SK-N-SH treated with all-trans-retinoic acid at 6 μM for 48 hours (cell line): Measurements from ENCODE around the gene C5orf47.

Source experiments
- BACH2 ChIP-seq: fragments of 250-450 bp; sonication (Bioruptor Pico); IDR thresholded peaks from 2 replicates; pipeline ENCODE4 v1.9.0; 2021; ENCODE audit warnings: mild to moderate bottlenecking, borderline replicate concordance
- CSDC2 ChIP-seq: fragments of 250-450 bp; sonication (Bioruptor Pico); IDR thresholded peaks from 2 replicates; pipeline ENCODE4 v1.5.0; 2020; ENCODE audit warnings: mild to moderate bottlenecking, moderate library complexity
- ISL1 ChIP-seq: fragments of 250-450 bp; sonication (Bioruptor Pico); IDR thresholded peaks from 2 replicates; pipeline ENCODE4 v2.1.2; 2022; ENCODE audit warnings: mild to moderate bottlenecking, moderate library complexity
- TCF4 ChIP-seq: fragments of 250-450 bp; sonication (Bioruptor Pico); IDR thresholded peaks from 2 replicates; pipeline ENCODE4 v1.8.0; 2021; ENCODE audit warnings: mild to moderate bottlenecking, moderate library complexity, borderline replicate concordance
- TOX ChIP-seq: fragments of 250-450 bp; sonication (Bioruptor Pico); IDR thresholded peaks from 2 replicates; pipeline ENCODE4 v1.8.0; 2021; ENCODE audit warnings: mild to moderate bottlenecking, moderate library complexity, borderline replicate concordance
- ZC3H10 ChIP-seq: fragments of 250-450 bp; sonication (Bioruptor Pico); IDR thresholded peaks from 2 replicates; pipeline ENCODE4 v1.5.1; 2021; ENCODE audit warnings: mild to moderate bottlenecking, moderate library complexity
- ZFP30 ChIP-seq: fragments of 450-650 bp; formaldehyde crosslinking; IDR thresholded peaks from 2 replicates; pipeline ENCODE4 v1.5.0; 2022; ENCODE audit warnings: mild to moderate bottlenecking, moderate library complexity
- ZNF565 ChIP-seq: fragments of 450-650 bp; formaldehyde crosslinking; conservative IDR thresholded peaks from 2 replicates; pipeline ENCODE4 v1.5.0; 2020; ENCODE audit warnings: low read depth, mild to moderate bottlenecking, moderate library complexity
- ZNF8 ChIP-seq: fragments of 450-650 bp; formaldehyde crosslinking; IDR thresholded peaks from 2 replicates; pipeline ENCODE4 v1.5.0; 2020; ENCODE audit warnings: mild to moderate bottlenecking, moderate library complexity
- TF ChIP-seq, protein P1 (sequence below): fragments of 250-450 bp; sonication (Bioruptor Pico); IDR thresholded peaks from 2 replicates; pipeline ENCODE4 v1.8.0; 2020; ENCODE audit warnings: mild to moderate bottlenecking, moderate library complexity, borderline replicate concordance
- TF ChIP-seq, protein P2 (sequence below): fragments of 250-450 bp; sonication (Bioruptor Pico); IDR thresholded peaks from 2 replicates; pipeline ENCODE4 v1.5.0; 2020; ENCODE audit warnings: mild to moderate bottlenecking, moderate library complexity
- TF ChIP-seq, protein P3 (sequence below): fragments of 250-450 bp; sonication (Bioruptor Pico); IDR thresholded peaks from 2 replicates; pipeline ENCODE4 v1.5.1; 2021; ENCODE audit warnings: mild to moderate bottlenecking, moderate library complexity
- TF ChIP-seq, protein P4 (sequence below): fragments of 250-450 bp; sonication (Bioruptor Pico); IDR thresholded peaks from 2 replicates; pipeline ENCODE4 v1.8.0; 2021; ENCODE audit warnings: low read depth, mild to moderate bottlenecking, moderate library complexity, borderline replicate concordance
- TF ChIP-seq, protein P5 (sequence below): fragments of 250-450 bp; sonication (Bioruptor Pico); IDR thresholded peaks from 2 replicates; pipeline ENCODE4 v1.5.1; 2020; ENCODE audit warnings: low read depth, mild to moderate bottlenecking, moderate library complexity

DNA sequence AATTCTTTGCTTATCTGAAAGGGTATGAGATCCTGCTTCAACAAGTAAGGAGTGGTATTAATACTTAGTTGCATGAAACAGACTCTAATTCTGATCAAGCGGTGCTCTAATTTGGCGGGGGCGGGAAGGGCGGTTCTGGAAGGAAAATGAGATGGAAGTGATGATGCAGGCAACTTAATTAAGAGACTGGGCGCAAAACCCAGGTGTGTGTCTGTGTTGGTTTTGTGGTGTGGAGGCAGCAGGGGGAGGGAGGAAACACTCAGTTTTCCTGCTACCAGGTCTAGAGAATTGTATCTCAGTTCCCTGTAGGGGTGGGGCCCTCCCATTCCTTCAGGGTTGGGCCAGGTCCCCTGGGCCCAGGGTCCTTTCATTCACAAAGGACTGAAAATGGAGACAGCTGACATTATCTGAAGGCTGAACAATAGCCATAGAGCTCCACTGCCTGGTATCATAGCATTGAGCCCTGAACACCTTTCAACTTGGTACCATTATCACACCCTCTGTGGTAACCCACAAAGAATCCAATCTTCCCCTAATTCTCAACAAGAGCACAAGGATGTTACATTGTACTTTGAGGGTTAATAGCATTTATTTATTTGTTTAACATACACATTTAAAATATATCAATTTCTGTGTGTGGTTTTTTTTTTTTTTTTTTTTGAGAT lies 17.2 kb upstream of the C5orf47 start:
- TF ChIP-seq ZC3H10 (no peak), ZFP30 (CRISPR knock-in tag) (no peak), TOX (CRISPR knock-in tag) (no peak), BACH2 (CRISPR knock-in tag) (no peak), ISL1 (CRISPR knock-in tag) (no peak), ZNF565 (CRISPR knock-in tag) (no peak), CSDC2 (no peak), TCF4 (CRISPR knock-in tag) (no peak), ZNF8 (CRISPR knock-in tag) (no peak)
- TF ChIP-seq, protein P1, sequence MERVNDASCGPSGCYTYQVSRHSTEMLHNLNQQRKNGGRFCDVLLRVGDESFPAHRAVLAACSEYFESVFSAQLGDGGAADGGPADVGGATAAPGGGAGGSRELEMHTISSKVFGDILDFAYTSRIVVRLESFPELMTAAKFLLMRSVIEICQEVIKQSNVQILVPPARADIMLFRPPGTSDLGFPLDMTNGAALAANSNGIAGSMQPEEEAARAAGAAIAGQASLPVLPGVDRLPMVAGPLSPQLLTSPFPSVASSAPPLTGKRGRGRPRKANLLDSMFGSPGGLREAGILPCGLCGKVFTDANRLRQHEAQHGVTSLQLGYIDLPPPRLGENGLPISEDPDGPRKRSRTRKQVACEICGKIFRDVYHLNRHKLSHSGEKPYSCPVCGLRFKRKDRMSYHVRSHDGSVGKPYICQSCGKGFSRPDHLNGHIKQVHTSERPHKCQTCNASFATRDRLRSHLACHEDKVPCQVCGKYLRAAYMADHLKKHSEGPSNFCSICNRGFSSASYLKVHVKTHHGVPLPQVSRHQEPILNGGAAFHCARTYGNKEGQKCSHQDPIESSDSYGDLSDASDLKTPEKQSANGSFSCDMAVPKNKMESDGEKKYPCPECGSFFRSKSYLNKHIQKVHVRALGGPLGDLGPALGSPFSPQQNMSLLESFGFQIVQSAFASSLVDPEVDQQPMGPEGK (CRISPR knock-in tag): no peak
- TF ChIP-seq, protein P2, sequence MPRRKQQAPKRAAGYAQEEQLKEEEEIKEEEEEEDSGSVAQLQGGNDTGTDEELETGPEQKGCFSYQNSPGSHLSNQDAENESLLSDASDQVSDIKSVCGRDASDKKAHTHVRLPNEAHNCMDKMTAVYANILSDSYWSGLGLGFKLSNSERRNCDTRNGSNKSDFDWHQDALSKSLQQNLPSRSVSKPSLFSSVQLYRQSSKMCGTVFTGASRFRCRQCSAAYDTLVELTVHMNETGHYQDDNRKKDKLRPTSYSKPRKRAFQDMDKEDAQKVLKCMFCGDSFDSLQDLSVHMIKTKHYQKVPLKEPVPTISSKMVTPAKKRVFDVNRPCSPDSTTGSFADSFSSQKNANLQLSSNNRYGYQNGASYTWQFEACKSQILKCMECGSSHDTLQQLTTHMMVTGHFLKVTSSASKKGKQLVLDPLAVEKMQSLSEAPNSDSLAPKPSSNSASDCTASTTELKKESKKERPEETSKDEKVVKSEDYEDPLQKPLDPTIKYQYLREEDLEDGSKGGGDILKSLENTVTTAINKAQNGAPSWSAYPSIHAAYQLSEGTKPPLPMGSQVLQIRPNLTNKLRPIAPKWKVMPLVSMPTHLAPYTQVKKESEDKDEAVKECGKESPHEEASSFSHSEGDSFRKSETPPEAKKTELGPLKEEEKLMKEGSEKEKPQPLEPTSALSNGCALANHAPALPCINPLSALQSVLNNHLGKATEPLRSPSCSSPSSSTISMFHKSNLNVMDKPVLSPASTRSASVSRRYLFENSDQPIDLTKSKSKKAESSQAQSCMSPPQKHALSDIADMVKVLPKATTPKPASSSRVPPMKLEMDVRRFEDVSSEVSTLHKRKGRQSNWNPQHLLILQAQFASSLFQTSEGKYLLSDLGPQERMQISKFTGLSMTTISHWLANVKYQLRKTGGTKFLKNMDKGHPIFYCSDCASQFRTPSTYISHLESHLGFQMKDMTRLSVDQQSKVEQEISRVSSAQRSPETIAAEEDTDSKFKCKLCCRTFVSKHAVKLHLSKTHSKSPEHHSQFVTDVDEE: no peak
- TF ChIP-seq, protein P3, sequence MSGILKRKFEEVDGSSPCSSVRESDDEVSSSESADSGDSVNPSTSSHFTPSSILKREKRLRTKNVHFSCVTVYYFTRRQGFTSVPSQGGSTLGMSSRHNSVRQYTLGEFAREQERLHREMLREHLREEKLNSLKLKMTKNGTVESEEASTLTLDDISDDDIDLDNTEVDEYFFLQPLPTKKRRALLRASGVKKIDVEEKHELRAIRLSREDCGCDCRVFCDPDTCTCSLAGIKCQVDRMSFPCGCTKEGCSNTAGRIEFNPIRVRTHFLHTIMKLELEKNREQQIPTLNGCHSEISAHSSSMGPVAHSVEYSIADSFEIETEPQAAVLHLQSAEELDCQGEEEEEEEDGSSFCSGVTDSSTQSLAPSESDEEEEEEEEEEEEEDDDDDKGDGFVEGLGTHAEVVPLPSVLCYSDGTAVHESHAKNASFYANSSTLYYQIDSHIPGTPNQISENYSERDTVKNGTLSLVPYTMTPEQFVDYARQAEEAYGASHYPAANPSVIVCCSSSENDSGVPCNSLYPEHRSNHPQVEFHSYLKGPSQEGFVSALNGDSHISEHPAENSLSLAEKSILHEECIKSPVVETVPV: no peak
- TF ChIP-seq, protein P4, sequence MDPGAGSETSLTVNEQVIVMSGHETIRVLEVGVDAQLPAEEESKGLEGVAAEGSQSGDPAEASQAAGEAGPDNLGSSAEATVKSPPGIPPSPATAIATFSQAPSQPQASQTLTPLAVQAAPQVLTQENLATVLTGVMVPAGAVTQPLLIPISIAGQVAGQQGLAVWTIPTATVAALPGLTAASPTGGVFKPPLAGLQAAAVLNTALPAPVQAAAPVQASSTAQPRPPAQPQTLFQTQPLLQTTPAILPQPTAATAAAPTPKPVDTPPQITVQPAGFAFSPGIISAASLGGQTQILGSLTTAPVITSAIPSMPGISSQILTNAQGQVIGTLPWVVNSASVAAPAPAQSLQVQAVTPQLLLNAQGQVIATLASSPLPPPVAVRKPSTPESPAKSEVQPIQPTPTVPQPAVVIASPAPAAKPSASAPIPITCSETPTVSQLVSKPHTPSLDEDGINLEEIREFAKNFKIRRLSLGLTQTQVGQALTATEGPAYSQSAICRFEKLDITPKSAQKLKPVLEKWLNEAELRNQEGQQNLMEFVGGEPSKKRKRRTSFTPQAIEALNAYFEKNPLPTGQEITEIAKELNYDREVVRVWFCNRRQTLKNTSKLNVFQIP: no peak
- TF ChIP-seq, protein P5, sequence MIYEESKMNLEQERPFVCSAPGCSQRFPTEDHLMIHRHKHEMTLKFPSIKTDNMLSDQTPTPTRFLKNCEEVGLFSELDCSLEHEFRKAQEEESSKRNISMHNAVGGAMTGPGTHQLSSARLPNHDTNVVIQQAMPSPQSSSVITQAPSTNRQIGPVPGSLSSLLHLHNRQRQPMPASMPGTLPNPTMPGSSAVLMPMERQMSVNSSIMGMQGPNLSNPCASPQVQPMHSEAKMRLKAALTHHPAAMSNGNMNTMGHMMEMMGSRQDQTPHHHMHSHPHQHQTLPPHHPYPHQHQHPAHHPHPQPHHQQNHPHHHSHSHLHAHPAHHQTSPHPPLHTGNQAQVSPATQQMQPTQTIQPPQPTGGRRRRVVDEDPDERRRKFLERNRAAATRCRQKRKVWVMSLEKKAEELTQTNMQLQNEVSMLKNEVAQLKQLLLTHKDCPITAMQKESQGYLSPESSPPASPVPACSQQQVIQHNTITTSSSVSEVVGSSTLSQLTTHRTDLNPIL: no peak
